Measurements from ENCODE around the gene STK40. TPM values are rescaled to one million over a fixed set of nuclear protein-coding genes. Genes with fewer than 3 reads are reported as not detected.

The STK40 gene, protein sequence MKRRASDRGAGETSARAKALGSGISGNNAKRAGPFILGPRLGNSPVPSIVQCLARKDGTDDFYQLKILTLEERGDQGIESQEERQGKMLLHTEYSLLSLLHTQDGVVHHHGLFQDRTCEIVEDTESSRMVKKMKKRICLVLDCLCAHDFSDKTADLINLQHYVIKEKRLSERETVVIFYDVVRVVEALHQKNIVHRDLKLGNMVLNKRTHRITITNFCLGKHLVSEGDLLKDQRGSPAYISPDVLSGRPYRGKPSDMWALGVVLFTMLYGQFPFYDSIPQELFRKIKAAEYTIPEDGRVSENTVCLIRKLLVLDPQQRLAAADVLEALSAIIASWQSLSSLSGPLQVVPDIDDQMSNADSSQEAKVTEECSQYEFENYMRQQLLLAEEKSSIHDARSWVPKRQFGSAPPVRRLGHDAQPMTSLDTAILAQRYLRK
- total RNA-seq (ENCODE audit: unreplicated experiment): 52.9 TPM
- long read RNA-seq, partial matches to known transcripts: 4 of 7 reads
- long read RNA-seq, other reads (novel, unspliced or antisense): 3 of 7 reads

DNA sequence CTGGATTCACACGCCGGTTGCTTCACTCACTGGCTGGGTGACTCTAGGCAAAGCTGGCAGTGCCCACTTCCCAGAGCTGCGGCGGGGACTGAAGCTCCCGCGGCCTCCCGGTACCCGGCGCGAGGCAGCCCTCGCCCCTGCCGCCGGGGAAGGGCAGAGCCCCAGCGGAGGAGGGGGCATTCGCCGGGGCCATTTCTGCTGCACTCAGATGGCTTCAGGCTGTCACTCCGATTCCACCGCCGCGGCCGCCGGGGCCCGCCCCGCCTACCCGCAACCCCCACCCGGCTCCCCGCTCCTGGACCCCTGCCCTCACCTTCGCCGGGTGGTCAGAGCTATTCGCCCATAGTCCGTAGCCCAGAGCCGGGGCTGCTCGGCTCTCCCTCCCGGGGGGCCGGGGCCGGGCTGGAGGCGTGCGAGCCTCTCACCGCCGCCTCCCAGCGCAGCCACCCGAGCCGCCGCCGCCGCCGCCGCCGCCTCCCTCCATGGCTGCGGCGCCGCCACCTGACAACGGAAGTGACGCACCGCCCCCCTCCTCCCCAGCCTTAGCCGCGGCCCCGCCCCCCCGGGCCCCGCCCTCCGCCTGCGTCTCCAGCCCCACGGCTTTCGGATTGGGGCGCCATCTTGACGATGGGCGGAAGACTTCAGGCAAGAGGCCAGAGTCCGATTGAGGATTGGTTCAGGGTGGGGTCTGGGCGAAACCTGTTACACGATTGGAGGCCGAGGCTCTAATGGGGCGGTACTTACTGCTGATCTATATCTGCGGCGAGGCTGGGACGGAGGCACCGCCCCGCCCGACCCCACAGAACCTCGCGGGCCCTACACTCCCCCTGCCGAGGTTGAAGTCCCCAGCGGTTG lies at the start of gene STK40:
Gene STK40, minus strand, starts transcription at position 515 of the 855 bp plus-strand sequence. CDS start 24,592 bp downstream, outside the sequence.
- Mint-ChIP-seq H3K27me3 (ENCODE audit: unreplicated experiment) (peaks cover 24% of the 10 kb centered on the region), H3K9me3 (ENCODE audit: unreplicated experiment) (peaks cover 20% of the 10 kb centered on the region), H3K27ac (ENCODE audit: unreplicated experiment) (peak within 1 kb of the TSS; percentile 99), H3K4me1 (ENCODE audit: low read depth, unreplicated experiment) (peaks cover 40% of the 10 kb centered on the region), H3K36me3 (ENCODE audit: unreplicated experiment) (no peaks in the 10 kb centered on the region), H3K4me3 (ENCODE audit: unreplicated experiment) (peak within 1 kb of the TSS; percentile 97)
- DNase-seq: peak; percentile 97
- no peak for TF ChIP-seq CTCF (IDR thresholded peaks at IDR 0.05; ENCODE audit: partially characterized antibody, unreplicated experiment)

DNA sequence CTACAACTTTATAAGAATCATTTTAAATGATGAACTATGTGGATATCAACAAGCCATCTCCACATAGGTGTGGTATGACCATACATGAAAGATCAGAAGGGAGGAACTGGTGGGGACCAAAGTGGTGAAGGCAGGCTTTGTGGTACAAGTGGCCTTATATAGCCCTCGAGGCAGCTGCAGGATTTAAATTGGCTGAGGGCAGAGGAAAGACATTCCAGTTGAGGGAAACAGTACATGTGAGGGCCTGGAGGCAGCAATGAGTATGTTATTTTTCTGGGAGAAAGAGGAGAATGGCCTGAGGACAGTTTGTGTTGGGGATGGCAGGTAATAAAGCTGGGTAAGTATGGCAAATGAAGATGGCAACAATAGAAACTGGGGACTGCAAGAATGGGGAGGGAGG lies 47.4 kb upstream of the STK40 start:
- Mint-ChIP-seq H3K27ac (ENCODE audit: unreplicated experiment) (no peak overlapping the region), H3K9me3 (ENCODE audit: unreplicated experiment) (no peaks in the 10 kb centered on the region), H3K4me1 (ENCODE audit: low read depth, unreplicated experiment) (no peaks in the 10 kb centered on the region), H3K27me3 (ENCODE audit: unreplicated experiment) (peaks cover 2% of the 10 kb centered on the region), H3K36me3 (ENCODE audit: unreplicated experiment) (peaks cover 10% of the 10 kb centered on the region), H3K4me3 (ENCODE audit: unreplicated experiment) (no peak overlapping the region)
- DNase-seq: no peak
- TF ChIP-seq CTCF (IDR thresholded peaks at IDR 0.05; ENCODE audit: partially characterized antibody, unreplicated experiment): no peak

DNA sequence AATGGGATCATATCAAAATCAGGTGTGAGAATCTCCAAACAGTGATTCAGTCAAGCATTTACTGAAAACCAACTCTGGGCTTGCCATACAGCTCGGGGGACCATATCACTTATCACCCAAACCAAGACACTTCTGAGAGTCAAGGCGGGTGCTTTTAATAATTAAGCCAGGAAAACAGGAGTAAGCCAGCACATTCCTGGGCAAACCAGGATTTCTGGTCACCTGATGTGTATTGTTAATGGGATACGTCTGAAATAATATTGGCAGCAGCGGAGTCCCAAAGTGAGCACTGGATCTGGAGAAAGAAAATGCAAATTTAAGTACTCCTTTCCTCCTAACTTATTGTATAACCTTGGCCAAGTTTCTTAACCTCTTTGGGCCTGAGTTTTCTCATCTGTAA lies 46.9 kb upstream of the STK40 start:
- Mint-ChIP-seq H3K36me3 (ENCODE audit: unreplicated experiment) (peaks cover 10% of the 10 kb centered on the region), H3K4me3 (ENCODE audit: unreplicated experiment) (no peak overlapping the region), H3K27ac (ENCODE audit: unreplicated experiment) (no peak overlapping the region), H3K9me3 (ENCODE audit: unreplicated experiment) (no peaks in the 10 kb centered on the region), H3K27me3 (ENCODE audit: unreplicated experiment) (peaks cover 2% of the 10 kb centered on the region), H3K4me1 (ENCODE audit: low read depth, unreplicated experiment) (no peaks in the 10 kb centered on the region)
- DNase-seq: no peak
- no peak for TF ChIP-seq CTCF (IDR thresholded peaks at IDR 0.05; ENCODE audit: partially characterized antibody, unreplicated experiment)

DNA sequence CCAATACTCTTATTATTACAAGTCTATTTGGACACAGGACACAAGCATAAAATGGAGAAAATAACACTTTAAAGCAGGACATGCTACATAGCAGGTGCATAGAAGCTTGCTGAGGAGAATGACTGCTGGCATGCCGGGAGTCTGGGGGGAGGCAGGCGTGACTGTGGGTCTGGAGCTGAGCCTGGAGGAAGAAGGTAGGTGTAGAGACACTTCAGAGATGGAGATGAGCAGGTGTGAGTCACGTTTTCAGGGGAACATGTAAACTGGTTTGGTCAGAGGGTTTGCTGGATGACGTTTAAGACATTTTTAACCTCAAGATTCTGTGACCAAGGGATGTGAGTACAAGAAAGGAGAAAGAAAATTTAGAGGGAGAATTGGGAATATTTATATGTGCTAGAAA lies 40.1 kb upstream of the STK40 start:
- Mint-ChIP-seq H3K4me1 (ENCODE audit: low read depth, unreplicated experiment) (peaks cover 2% of the 10 kb centered on the region), H3K27ac (ENCODE audit: unreplicated experiment) (no peak overlapping the region), H3K9me3 (ENCODE audit: unreplicated experiment) (no peaks in the 10 kb centered on the region), H3K36me3 (ENCODE audit: unreplicated experiment) (peaks cover 2% of the 10 kb centered on the region), H3K27me3 (ENCODE audit: unreplicated experiment) (no peaks in the 10 kb centered on the region), H3K4me3 (ENCODE audit: unreplicated experiment) (no peak overlapping the region)
- no peak for DNase-seq
- TF ChIP-seq CTCF (IDR thresholded peaks at IDR 0.05; ENCODE audit: partially characterized antibody, unreplicated experiment): no peak

Measured in glutamatergic neuron (in vitro differentiated cells).